RKO (cell line): ENCODE results near the gene RPA1.
"Not testable (repeated sequence)": the region's sequence is repeated elsewhere in the genome, so short reads cannot be mapped to it uniquely, and the experiment has no call there.

Experiments used
- DNase-seq: peaks from one replicate; pipeline ENCODE4 v3.0.0-alpha.2; 2016; ENCODE audit warnings: low spot score

Gene RPA1

GRCh38 chr17:1880851-1881630 is 51.2 kb downstream of the RPA1 start:
- DNase-seq = peak; percentile 18

- DNase-seq = peak; percentile 34
These were observed 53.0 kb downstream of the RPA1 start for GRCh38 chr17:1882836-1883235.

GRCh38 chr17:1883536-1883935 is 53.7 kb downstream of the RPA1 start:
- DNase-seq = no peak

- DNase-seq = no peak
These were observed 58.9 kb downstream of the RPA1 start for GRCh38 chr17:1888741-1889140.

- DNase-seq = no peak
These were observed 61.1 kb downstream of the RPA1 start for GRCh38 chr17:1890758-1891450.

DNA sequence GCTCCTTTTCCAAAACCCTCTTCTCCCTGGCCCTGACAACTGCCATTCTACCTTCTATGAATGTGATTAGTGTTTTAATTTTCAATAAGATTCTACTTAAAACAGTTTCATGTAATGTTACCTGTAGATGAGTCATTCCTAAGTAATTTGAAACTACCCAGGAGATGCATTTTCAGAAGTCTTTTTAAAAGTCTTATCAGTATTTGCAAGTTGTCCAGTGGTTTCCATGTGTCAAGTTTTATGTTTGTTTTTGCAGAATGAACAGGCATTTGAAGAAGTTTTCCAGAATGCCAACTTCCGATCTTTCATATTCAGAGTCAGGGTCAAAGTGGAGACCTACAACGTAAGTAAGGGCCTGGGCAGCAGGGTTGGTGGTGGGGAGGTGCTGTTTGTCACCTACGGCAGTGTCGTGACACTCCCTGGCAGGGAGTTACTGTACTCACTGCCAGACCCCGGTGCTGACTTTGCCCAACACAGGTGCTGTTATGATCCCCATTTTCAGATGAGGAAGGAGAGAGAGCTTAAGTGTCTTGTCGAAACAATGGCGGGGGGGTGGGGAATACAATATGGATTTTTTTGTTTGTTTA is 65.0 kb downstream of the RPA1 start:
- no peak for DNase-seq

GRCh38 chr17:1895479-1895878 is 65.7 kb downstream of the RPA1 start:
- DNase-seq = not testable (repeated sequence)

DNA sequence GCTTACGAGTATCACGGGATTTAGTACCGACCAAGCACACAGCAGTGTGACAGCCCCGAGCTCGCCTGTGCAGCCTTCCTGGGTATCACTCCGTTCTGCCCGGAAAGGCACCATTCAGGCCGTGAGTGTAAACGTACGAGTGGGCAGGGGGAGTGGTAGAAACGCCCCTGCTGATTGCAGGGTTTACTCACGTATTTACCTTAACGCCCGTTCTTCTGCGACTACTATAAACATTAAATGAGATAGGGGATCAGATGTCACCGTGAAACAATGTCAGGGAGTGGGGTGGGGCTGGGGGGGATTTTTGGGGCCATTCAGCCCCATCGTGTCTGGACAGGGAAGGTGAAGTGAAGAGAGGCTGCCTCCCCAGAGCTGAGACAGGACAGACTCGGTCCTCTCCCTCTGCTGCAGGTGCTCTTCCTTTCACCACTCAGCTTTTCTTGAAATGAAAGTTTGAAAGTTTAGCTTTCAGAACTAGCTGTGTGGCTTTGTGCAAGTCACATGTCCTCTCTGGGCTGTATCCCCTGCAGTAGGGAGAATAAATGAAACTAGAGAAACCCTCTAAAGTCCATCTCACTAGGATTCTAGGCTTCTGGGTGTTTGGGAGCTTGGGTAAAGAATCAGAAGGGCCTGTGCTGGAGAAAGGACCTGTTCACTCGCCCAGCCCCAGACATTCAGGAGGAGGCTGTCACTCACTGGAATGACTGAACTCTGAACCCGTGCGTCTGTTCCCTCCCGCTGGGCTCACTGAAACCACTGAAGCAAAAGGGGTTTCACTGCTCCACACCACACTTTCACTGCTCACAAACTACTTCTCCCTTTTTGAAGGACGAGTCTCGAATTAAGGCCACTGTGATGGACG is 66.7 kb downstream of the RPA1 start:
- DNase-seq = no peak

- DNase-seq = no peak
These were observed 67.4 kb downstream of the RPA1 start for GRCh38 chr17:1897105-1897656.

DNA sequence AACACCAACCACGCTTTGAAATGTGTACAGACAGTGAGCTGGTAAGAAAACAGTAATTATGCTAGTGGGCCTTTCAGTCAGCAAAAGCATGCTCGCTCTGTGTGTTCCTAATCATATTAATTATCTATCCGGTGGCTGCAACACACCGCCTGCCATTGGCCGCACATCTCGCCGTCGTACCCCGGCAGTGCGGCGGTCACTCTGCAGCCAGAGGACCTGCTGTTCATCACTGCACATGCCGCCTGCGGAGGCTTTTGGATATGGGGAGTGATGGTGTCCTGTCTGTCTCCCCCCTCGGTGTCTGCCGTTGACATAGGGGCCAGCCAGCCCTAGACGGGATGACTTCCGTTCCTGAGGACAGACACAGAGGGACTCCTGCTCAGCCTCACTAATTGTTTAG is 68.5 kb downstream of the RPA1 start:
- DNase-seq = no peak

- no peak for DNase-seq
These were observed 69.1 kb downstream of the RPA1 start for GRCh38 chr17:1898872-1899271.

DNA sequence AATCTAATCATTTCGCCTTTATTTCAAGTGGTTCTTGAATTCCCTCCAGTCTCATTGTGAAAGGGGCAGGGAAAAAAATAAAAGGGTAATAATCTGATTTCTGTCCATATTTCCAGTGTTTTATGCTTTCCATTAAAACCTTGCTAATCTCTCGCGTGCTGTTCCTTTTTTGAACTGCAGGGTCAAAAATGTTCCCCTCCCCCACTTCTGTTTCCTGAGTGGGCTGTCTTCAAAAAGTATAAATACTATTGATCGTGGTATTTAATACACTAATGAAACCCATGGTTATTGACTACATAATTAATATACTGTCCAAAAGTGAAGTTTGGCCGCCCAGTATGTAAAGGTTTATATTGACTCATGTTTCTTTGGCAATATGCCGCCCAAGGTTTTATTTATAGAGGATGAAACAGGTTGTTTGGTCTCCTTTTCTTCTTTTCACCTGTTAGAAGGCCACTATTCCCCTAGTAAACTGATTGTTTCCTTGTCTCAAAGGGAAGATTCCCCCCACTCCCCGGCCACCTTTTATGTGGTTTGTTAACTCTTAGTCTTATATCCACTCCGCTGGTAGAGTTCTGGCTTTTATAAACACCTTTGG is 69.7 kb downstream of the RPA1 start:
- peak; percentile 7 for DNase-seq

DNA sequence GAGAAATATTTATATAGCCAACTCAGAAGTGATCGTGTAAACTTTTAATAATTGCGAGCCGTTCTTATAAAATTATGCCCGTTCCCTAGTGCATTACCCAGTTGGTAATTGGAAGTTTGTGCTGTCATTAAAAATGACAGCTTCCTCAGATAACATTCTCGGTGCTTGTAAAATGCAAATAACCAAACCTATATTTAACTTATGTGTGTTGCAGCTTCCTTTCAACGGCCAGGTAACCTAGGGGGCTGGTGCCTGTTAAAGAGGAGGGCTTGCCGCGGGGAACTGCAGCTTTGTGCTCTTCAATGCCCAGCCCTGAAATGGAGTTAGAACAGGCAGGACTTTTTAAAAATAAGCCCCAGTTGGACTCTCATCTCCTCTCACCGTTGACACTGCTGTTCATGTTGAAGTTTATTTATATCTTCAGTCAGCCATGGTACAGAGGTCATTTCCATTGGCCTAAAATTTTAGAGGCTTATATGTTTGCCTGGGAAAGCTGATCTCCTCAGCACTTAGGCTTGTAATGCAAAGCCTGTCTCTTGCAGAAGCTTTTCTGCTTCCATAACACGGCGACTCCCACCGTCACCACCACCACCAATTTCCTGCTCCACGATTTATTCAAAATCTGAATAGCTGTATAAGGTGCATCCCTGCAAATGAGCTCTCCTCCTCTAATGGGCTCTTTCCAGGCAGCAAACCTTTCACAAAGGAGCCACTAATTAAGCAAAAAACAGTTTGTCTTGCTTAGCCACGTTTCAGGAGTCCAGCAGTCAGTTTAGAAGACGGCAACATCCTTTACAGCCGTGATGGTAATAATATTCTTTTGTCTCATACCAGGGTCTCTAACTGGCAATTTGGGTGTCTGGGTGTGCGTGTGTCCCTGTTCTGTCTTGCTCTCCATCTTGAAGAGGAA is 74.7 kb downstream of the RPA1 start:
- no peak for DNase-seq

GRCh38 chr17:1905190-1905913 is 75.5 kb downstream of the RPA1 start:
- no peak for DNase-seq

GRCh38 chr17:1906662-1907101 is 76.9 kb downstream of the RPA1 start:
- no peak for DNase-seq

- DNase-seq = no peak
These were observed 77.4 kb downstream of the RPA1 start for GRCh38 chr17:1907216-1907631.

GRCh38 chr17:1907909-1908698 is 78.3 kb downstream of the RPA1 start:
- DNase-seq = no peak

DNA sequence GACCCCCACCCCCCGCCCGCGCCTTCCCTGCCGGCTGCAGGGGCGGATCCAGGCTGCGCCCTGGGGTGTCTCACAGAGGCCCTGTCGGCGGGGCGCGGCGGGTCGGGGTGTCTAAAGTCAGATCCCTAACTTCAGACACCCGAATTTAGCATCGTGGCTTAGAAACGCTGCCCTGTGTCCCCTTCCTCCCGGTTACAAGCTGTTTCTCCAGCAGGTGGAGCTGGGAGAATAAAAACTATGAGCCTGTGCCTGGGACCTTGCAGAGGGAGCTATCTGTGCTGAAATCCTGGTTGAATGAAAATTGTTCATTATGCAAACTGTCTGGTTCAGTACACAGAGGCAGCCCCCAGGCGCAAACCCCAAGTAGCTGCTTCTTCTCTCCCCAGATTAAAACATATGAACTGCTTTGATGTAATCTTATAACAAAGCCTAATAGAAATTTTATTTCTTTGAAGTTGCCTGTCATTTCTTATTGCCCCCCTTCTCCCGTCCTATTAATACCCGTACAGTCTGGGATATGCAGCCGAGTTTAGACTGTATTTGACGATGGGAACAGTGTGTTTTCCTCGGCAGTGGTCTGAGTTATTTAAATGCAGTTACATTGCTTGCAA is 79.0 kb downstream of the RPA1 start:
- DNase-seq = peak; percentile 76
